H1 (cell line): ENCODE results near the gene SPOCK2. TPM values are rescaled to one million over a fixed set of nuclear protein-coding genes. Genes with fewer than 3 reads are reported as not detected.

Experiments
- CTCF ChIA-PET: fragments of 300-600 bp; sonication (Branson Sonifier 250); formaldehyde crosslinking; loops from one replicate; lab custom pipeline; 2021; ENCODE audit not compliant: partially characterized antibody; lab: Charles Lee
- POLR2A ChIA-PET: fragments of 300-600 bp; sonication (Branson Sonifier 250); formaldehyde crosslinking; loops from one replicate; lab custom pipeline; 2021; ENCODE audit warnings: inconsistent platforms; ENCODE audit not compliant: partially characterized antibody; lab: Charles Lee
- DNase-seq, 2 experiments: peaks; one replicate each; pipeline versions ENCODE4 v3.0.0 to v3.0.0-alpha.2; 2010 to 2022; ENCODE audit warnings: low spot score in 2 of 2, low read depth in 1 of 2, mixed read lengths in 1 of 2
- FAIRE-seq: peaks from 2 replicates; lab custom pipeline; 2011; peaks lifted over from hg19 to GRCh38; lab: Jason Lieb, UNC
- H2AFZ ChIP-seq: 2 replicates; pipeline ENCODE4 v1.8.1; 2012; ENCODE audit warnings: low read length, inconsistent platforms
- H2AK5ac ChIP-seq: 2 replicates; pipeline ENCODE4 v1.6.1; 2013; ENCODE audit warnings: low read depth, low read length
- H2BK120ac ChIP-seq: replicated peaks from 2 replicates; pipeline ENCODE3; 2013; ENCODE audit warnings: low read depth, low read length, inconsistent platforms
- H2BK12ac ChIP-seq: 2 replicates; pipeline ENCODE4 v1.6.1; 2013; ENCODE audit warnings: low read depth, low read length
- H2BK15ac ChIP-seq: 2 replicates; pipeline ENCODE4 v1.6.1; 2013; ENCODE audit warnings: low read length
- H2BK20ac ChIP-seq: 2 replicates; pipeline ENCODE4 v1.6.1; 2013; ENCODE audit warnings: low read length
- H2BK5ac ChIP-seq: 2 replicates; pipeline ENCODE4 v1.6.1; 2013; ENCODE audit warnings: low read depth, low read length
- H3K14ac ChIP-seq: 2 replicates; pipeline ENCODE4 v1.6.1; 2013; ENCODE audit warnings: inconsistent platforms; ENCODE audit not compliant: insufficient read length
- H3K18ac ChIP-seq: 2 replicates; pipeline ENCODE4 v1.6.1; 2013; ENCODE audit warnings: low read length; ENCODE audit errors: extremely low read depth
- H3K23ac ChIP-seq: 2 replicates; pipeline ENCODE4 v1.6.1; 2013; ENCODE audit warnings: inconsistent platforms; ENCODE audit not compliant: insufficient read length
- H3K23me2 ChIP-seq: 2 replicates; pipeline ENCODE4 v1.6.1; 2013; ENCODE audit warnings: low read depth, low read length
- H3K27ac ChIP-seq: 2 replicates; pipeline ENCODE4 v1.6.1; 2011; ENCODE audit warnings: low read depth, low read length, inconsistent platforms
- H3K27me3 ChIP-seq, 4 experiments: replicated peaks in 1 of 4; 1 replicate in 1 of 4; 2 replicates in 3 of 4; pipeline versions ENCODE4 v1.6.1 to v1.8.1; 2011 to 2013; ENCODE audit warnings: low read length in 3 of 4, mild to moderate bottlenecking in 3 of 4, inconsistent platforms in 2 of 4, mixed read lengths in 2 of 4, moderate library complexity in 1 of 4; ENCODE audit not compliant: control insufficient read depth in 3 of 4, insufficient read depth in 3 of 4; ENCODE audit errors: extremely low read depth in 1 of 4
- H3K36me3 ChIP-seq, 4 experiments: 2 replicates each; pipeline versions ENCODE4 v1.6.1 to v1.8.1; 2011 to 2013; ENCODE audit warnings: mild to moderate bottlenecking in 4 of 4, low read length in 3 of 4, moderate library complexity in 2 of 4, control low read depth in 1 of 4, inconsistent platforms in 1 of 4; ENCODE audit not compliant: insufficient read depth in 4 of 4, control insufficient read depth in 2 of 4
- H3K4ac ChIP-seq: replicated peaks from 2 replicates; pipeline ENCODE3; 2013; ENCODE audit warnings: low read length, low read depth, mixed read lengths, inconsistent platforms; ENCODE audit not compliant: insufficient read length
- H3K4me1 ChIP-seq, 4 experiments: replicated peaks in 1 of 4; 1 replicate in 1 of 4; 2 replicates in 3 of 4; pipeline versions ENCODE4 v1.6.1 to v1.8.1; 2011 to 2013; ENCODE audit warnings: low read length in 3 of 4, inconsistent platforms in 2 of 4, mixed read lengths in 1 of 4; ENCODE audit not compliant: insufficient read depth in 4 of 4, control insufficient read depth in 3 of 4
- H3K4me2 ChIP-seq, 2 experiments: 2 replicates each; pipeline versions ENCODE4 v1.6.1 to v1.8.1; 2011 to 2013; ENCODE audit warnings: low read depth in 2 of 2, low read length in 2 of 2, control low read depth in 1 of 2, inconsistent platforms in 1 of 2, mild to moderate bottlenecking in 1 of 2; ENCODE audit not compliant: insufficient read depth in 1 of 2
- H3K4me3 ChIP-seq, 4 experiments: fragments of 200-600, 300-600 bp in 1 of 4; sonication (generic), shearing (Covaris generic), sonication (Bioruptor Twin) in 1 of 4; 2 replicates each; pipeline versions ENCODE4 v1.5.1 to v1.8.1; 2011 to 2016; ENCODE audit warnings: low read length in 4 of 4, low read depth in 3 of 4, control low read depth in 2 of 4, inconsistent platforms in 2 of 4, mild to moderate bottlenecking in 2 of 4, mixed read lengths in 1 of 4, moderate library complexity in 1 of 4; ENCODE audit not compliant: insufficient read depth in 2 of 4; ENCODE audit errors: extremely low read depth in 1 of 4
- H3K56ac ChIP-seq: replicated peaks from 2 replicates; pipeline ENCODE3; 2013; ENCODE audit warnings: low read depth, mild to moderate bottlenecking, mixed read lengths, low read length, inconsistent platforms; ENCODE audit not compliant: insufficient read length
- H3K79me1 ChIP-seq: 2 replicates; pipeline ENCODE4 v1.6.1; 2013; ENCODE audit warnings: low read depth, low read length, control low read depth
- H3K79me2 ChIP-seq, 2 experiments: 2 replicates each; pipeline versions ENCODE4 v1.6.1 to v1.8.1; 2012 to 2013; ENCODE audit warnings: low read length in 2 of 2, mild to moderate bottlenecking in 2 of 2, inconsistent platforms in 1 of 2; ENCODE audit not compliant: insufficient read depth in 2 of 2, control insufficient read depth in 1 of 2
- H3K9ac ChIP-seq, 4 experiments: replicated peaks in 1 of 4; 1 replicate in 1 of 4; 2 replicates in 3 of 4; pipeline versions ENCODE4 v1.6.1 to v1.8.1; 2011 to 2013; ENCODE audit warnings: low read depth in 3 of 4, low read length in 3 of 4, control low read depth in 2 of 4, mild to moderate bottlenecking in 2 of 4, moderate library complexity in 2 of 4, inconsistent platforms in 1 of 4; ENCODE audit errors: extremely low read depth in 1 of 4
- H3K9me3 ChIP-seq, 2 experiments: 2 replicates each; pipeline versions ENCODE4 v1.6.1 to v1.8.1; 2012 to 2013; ENCODE audit warnings: mild to moderate bottlenecking in 2 of 2, moderate library complexity in 2 of 2, control low read depth in 1 of 2, inconsistent platforms in 1 of 2, low read depth in 1 of 2, low read length in 1 of 2, mixed read lengths in 1 of 2; ENCODE audit not compliant: insufficient read depth in 2 of 2
- H4K20me1 ChIP-seq, 2 experiments: replicated peaks in 1 of 2; 2 replicates each; pipeline versions ENCODE3 to v1.8.1; 2011 to 2013; ENCODE audit warnings: inconsistent platforms in 2 of 2, low read length in 2 of 2, mild to moderate bottlenecking in 1 of 2; ENCODE audit not compliant: insufficient read depth in 2 of 2, control insufficient read depth in 1 of 2
- H4K5ac ChIP-seq: 2 replicates; pipeline ENCODE4 v1.6.1; 2013; ENCODE audit warnings: low read length, low read depth, mixed read lengths, inconsistent platforms; ENCODE audit not compliant: insufficient read length
- H4K8ac ChIP-seq: 2 replicates; pipeline ENCODE4 v1.8.0; 2013; ENCODE audit warnings: mild to moderate bottlenecking, moderate library complexity, low read length, inconsistent platforms; ENCODE audit not compliant: insufficient read depth; ENCODE audit errors: extremely low read depth
- H4K91ac ChIP-seq: replicated peaks from 2 replicates; pipeline ENCODE3; 2013; ENCODE audit warnings: low read length, mixed read lengths, inconsistent platforms; ENCODE audit not compliant: insufficient read length
- ASH2L ChIP-seq: fragments of 200-600, 300-600 bp; sonication (generic); IDR thresholded peaks from one replicate; pipeline ENCODE4 v1.7.1; 2017; ENCODE audit warnings: low read length
- CBX8 ChIP-seq: fragments of 300-800, 300-1000 bp; sonication (generic); IDR thresholded peaks from 2 replicates; pipeline ENCODE4 v1.7.1; 2016; ENCODE audit warnings: low read depth, low read length, borderline replicate concordance
- CTBP2 ChIP-seq: IDR thresholded peaks from 2 replicates; pipeline ENCODE4 v1.7.0; 2011; ENCODE audit warnings: borderline replicate concordance, mild to moderate bottlenecking, moderate library complexity, mixed read lengths, low read length; ENCODE audit not compliant: insufficient read depth, insufficient read length
- KDM1A ChIP-seq: fragments of 200-600, 300-600 bp; sonication (generic); IDR thresholded peaks from 2 replicates; pipeline ENCODE4 v1.7.1; 2016; ENCODE audit warnings: mild to moderate bottlenecking, low read length, borderline replicate concordance
- KDM5A ChIP-seq: fragments of 200-600 bp; IDR thresholded peaks from 2 replicates; pipeline ENCODE4 v1.7.1; 2012; ENCODE audit warnings: mild to moderate bottlenecking, low read length, inconsistent platforms, mixed read lengths
- POLR2A ChIP-seq, 2 experiments: IDR thresholded peaks; 1 replicate in 1 of 2; 2 replicates in 1 of 2; pipeline ENCODE4 v1.6.1; 2011; ENCODE audit warnings: low read depth in 2 of 2, low read length in 2 of 2, mild to moderate bottlenecking in 2 of 2; ENCODE audit errors: control extremely low read depth in 1 of 2
- RAD21 ChIP-seq, 2 experiments: IDR thresholded peaks in 1 of 2; conservative IDR thresholded peaks in 1 of 2; 2 replicates each; pipeline ENCODE4 v1.6.1; 2011; ENCODE audit warnings: low read depth in 2 of 2, low read length in 2 of 2, improper control_type of control experiment in 1 of 2, inconsistent platforms in 1 of 2, mild to moderate bottlenecking in 1 of 2, moderate library complexity in 1 of 2
- RFX5 ChIP-seq: IDR thresholded peaks from 2 replicates; pipeline ENCODE4 v1.6.1; 2011; ENCODE audit warnings: low read depth, low read length, improper control_type of control experiment, borderline replicate concordance
- TAF1 ChIP-seq: IDR thresholded peaks from 2 replicates; pipeline ENCODE4 v1.6.1; 2011; ENCODE audit warnings: mild to moderate bottlenecking, low read depth, low read length
- WGBS, 2 experiments: shearing (Covaris generic) in 1 of 2; methylation state at CpG; one replicate each; pipeline versions ENCODE4 v1.1.6 to v1.1.7; 2013 to 2015; ENCODE audit warnings: low lambda C conversion rate in 2 of 2, mixed read lengths in 2 of 2, inconsistent platforms in 1 of 2, low coverage in 1 of 2, missing lambda C conversion rate in 1 of 2; ENCODE audit not compliant: insufficient replicate concordance in 2 of 2, insufficient coverage in 1 of 2, insufficient read length in 1 of 2; ENCODE audit errors: extremely low coverage in 1 of 2, missing lambda C conversion rate in 1 of 2; 5-methylcytosine and 5-hydroxymethylcytosine counted together
- polyA plus RNA-seq, 7 experiments: library from polyadenylated mRNA; depleted of rRNA in 3 of 7; stranded (reverse) in 5 of 7; unstranded in 2 of 7; fragments of >200 nt in 5 of 7; fragments of 200-250 nt in 2 of 7; gene quantifications; 1 replicate in 5 of 7; 2 replicates in 1 of 7; 4 replicates in 1 of 7; pipeline versions ENCODE4 v1.2.1 to v1.2.3, GENCODE V29; 2011 to 2013; ENCODE audit warnings: missing spikeins in 2 of 7, mixed read lengths in 2 of 7
- total RNA-seq: library from RNA; stranded (reverse); fragmentation: NEBNext Ultra II Directional; extraction: Animal tissue kit (Norgen Biotek cat#: 25700); gene quantifications from 2 replicates; pipeline ENCODE4 v1.2.1, GENCODE V29; 2021
- TF ChIP-seq, protein P1 (sequence below): IDR thresholded peaks from 2 replicates; pipeline ENCODE4 v1.6.1; 2012; ENCODE audit warnings: inconsistent platforms
- TF ChIP-seq, protein P2 (sequence below): IDR thresholded peaks from 2 replicates; pipeline ENCODE4 v1.6.1; 2012; ENCODE audit warnings: inconsistent platforms

Gene SPOCK2
- total and polyA plus RNA-seq, 2 of the 8 experiments (the other 6 are each of a cell fraction or from before 2014, with no cell fraction given), result 1.5 to 1.9 TPM

DNA sequence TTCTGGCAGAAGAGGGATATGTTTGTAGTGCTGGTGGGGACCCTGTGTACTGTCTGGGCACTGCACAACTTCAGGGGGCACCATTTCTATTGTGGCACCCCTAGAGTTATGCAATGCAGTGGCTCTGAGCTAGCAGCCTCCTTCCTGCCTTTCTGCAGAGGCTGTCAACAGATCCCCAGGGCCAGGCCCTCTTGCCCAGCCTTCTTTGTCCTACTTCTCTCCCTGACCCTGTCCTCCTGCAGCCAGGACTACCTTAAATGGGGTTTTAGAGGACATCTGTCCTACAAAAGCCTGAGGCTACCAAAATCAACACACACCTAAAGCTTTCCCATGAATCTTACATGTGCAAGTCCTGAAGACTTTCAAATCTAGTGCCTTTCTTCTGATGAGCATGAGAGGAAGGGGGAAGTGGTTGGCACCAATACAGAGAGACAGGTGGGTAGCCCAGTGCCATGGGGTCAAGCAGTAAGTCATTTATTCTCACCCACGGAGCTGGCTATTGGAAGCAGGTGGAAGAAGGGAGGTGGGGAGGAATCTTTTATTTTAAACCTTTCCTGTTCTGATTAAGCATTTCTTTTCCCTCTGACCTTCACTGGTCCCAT lies 2.4 kb downstream of the SPOCK2 start:
- Histone ChIP-seq H2BK5ac (no peak overlapping the region), H2BK20ac (no peak overlapping the region; the same call in 1 of the 2 replicates), H4K5ac (no peak overlapping the region), H3K27me3 (peaks cover 19 to 50% (median 45%) of the 10 kb centered on the region in 4 experiments), H3K4me1 (peaks cover 3 to 22% (median 11%) of the 10 kb centered on the region in 4 experiments), H4K20me1 (no peaks in the 10 kb centered on the region), H3K79me1 (no peaks in the 10 kb centered on the region), H3K27ac (no peak overlapping the region), H2AK5ac (no peak overlapping the region), H3K23me2 (peaks cover 8% of the 10 kb centered on the region; the same call in 1 of the 2 replicates), H4K8ac (no peak overlapping the region), H3K14ac (no peak overlapping the region), H2BK12ac (no peak overlapping the region), H2BK120ac (no peak overlapping the region), H3K9ac (no peak overlapping the region), H3K56ac (no peak overlapping the region), H3K4me2 (peak overlapping the region in 1 of 2 experiments; percentile 82; a peak in 1 of 4 replicates), H3K9me3 (no peaks in the 10 kb centered on the region), H2BK15ac (peak overlapping the region; percentile 46; the same call in 1 of the 2 replicates), H4K91ac (no peak overlapping the region), H3K36me3 (no peaks in the 10 kb centered on the region; a peak in 1 of 8 replicates), H3K79me2 (no peaks in the 10 kb centered on the region), H3K23ac (no peak overlapping the region), H3K18ac (no peak overlapping the region), H3K4me3 (peak overlapping the region in 1 of 4 experiments; percentile 60; a peak in 1 of 8 replicates), H3K4ac (no peak overlapping the region), H2AFZ (no peak overlapping the region)
- CTCF ChIA-PET, result interaction anchor here (0.6 to 3.0 kb wide), 5 partner anchors 9 to 47 kb away, joined by 3 to 11 read pairs (median 5); no protein-coding TSS in a partner anchor
- 78% methylated on average over 1 of the region's 1 CpG; no CpG with 5 or more reads in 1 of the 2 experiments for WGBS, 2 experiments
- DNase-seq, result no peak
- no peak for FAIRE-seq
- POLR2A ChIA-PET, result interaction anchor here (0.8 to 1.5 kb wide), 3 partner anchors 174 to 246 kb away, joined by 3 to 6 read pairs (median 3); partner anchors contain the start of gene DDIT4
- TF ChIP-seq, protein P1, sequence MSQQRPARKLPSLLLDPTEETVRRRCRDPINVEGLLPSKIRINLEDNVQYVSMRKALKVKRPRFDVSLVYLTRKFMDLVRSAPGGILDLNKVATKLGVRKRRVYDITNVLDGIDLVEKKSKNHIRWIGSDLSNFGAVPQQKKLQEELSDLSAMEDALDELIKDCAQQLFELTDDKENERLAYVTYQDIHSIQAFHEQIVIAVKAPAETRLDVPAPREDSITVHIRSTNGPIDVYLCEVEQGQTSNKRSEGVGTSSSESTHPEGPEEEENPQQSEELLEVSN, result no peak
- TF ChIP-seq KDM1A (no peak), CBX8 (no peak), ASH2L (no peak), POLR2A (IDR thresholded peaks at IDR 0.05; ENCODE audit: control extremely low read depth in 1 of 2, low read depth in 2 of 2, low read length in 2 of 2) (no peak), RFX5 (no peak), TAF1 (no peak), KDM5A (no peak), RAD21 (IDR thresholded peaks at IDR 0.05 in 1 of 2, conservative IDR thresholded peaks at IDR 0.05 in 1 of 2; ENCODE audit: low read depth in 2 of 2, low read length in 2 of 2) (no peak), CTBP2 (no peak)
- TF ChIP-seq, protein P2, sequence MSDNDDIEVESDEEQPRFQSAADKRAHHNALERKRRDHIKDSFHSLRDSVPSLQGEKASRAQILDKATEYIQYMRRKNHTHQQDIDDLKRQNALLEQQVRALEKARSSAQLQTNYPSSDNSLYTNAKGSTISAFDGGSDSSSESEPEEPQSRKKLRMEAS, result no peak
